ENCODE measurements around the gene PCGF3. TPM values are rescaled to one million over a fixed set of nuclear protein-coding genes. Genes with fewer than 3 reads are reported as not detected.
"Not testable (repeated sequence)": the region's sequence is repeated elsewhere in the genome, so short reads cannot be mapped to it uniquely, and the experiment has no call there.

Gene PCGF3
- total RNA-seq, 1 donor from 2014 or later = 23.0 TPM

DNA sequence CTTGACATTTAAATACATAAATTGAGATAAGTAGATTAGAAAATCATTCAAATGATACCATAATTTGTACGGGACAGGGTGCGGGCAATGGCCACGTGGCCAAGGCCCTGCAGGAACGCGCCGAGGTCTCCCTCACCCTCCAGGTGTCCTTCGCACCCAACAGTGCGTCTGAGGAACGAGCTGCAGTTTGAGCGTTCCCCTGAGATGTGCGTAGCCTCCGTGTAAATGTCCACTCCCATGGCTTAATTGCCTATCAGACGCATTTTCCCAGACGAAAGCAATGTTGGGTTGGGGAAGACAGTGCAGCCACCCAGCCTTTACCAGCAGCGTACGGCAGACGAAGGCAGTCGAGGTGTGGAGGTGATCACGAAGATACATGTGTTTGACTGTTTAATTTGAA, 63.9 kb downstream of the PCGF3 start:
- no peaks in the 10 kb centered on the region for H3K9me3 ChIP-seq (ENCODE audit: control insufficient read depth in 3 of 3, low read length in 3 of 3)
- no peak overlapping the region for H3K27ac ChIP-seq (ENCODE audit: low read depth, low read length)
- no peak overlapping the region for H3K4me3 ChIP-seq (ENCODE audit: low read length in 3 of 3)
- H3K27me3 ChIP-seq (ENCODE audit: control insufficient read depth in 3 of 3, insufficient read depth in 3 of 3, low read length in 3 of 3) = no peaks in the 10 kb centered on the region
- H3K4me1 ChIP-seq (ENCODE audit: control insufficient read depth in 3 of 3, insufficient read depth in 3 of 3, low read length in 3 of 3) = peaks cover 16 to 20% (median 20%) of the 10 kb centered on the region in 3 donors
- no peak overlapping the region for H3K9ac ChIP-seq (ENCODE audit: low read depth in 1 of 3, low read length in 3 of 3)
- peaks cover 31 to 36% (median 33%) of the 10 kb centered on the region in 3 donors for H3K36me3 ChIP-seq (ENCODE audit: control insufficient read depth in 3 of 3, insufficient read depth in 3 of 3, low read length in 3 of 3)

DNA sequence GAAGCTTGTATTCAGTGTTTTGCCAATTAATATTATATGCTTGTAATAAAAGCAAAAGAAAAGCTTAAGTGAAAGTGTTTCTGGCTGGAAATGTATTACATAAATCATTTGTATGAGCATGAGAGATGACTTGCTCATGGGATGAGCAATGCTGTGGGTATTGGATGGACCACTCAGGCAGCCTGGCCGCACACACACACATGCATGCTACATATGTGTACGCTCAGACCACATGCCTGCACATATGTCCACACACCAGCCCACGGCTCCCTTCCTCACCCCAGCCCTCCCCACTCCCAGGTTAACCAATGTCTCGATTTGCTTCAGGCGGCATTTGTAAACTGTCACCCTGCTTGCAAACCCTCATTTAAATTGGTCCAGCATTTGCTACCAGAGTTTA, 64.4 kb downstream of the PCGF3 start:
- Histone ChIP-seq H3K27ac (ENCODE audit: low read depth, low read length) (no peak overlapping the region), H3K4me1 (ENCODE audit: control insufficient read depth in 3 of 3, insufficient read depth in 3 of 3, low read length in 3 of 3) (peaks cover 16 to 23% (median 22%) of the 10 kb centered on the region in 3 donors), H3K36me3 (ENCODE audit: control insufficient read depth in 3 of 3, insufficient read depth in 3 of 3, low read length in 3 of 3) (peaks cover 29 to 35% (median 34%) of the 10 kb centered on the region in 3 donors), H3K9ac (ENCODE audit: low read depth in 1 of 3, low read length in 3 of 3) (no peak overlapping the region), H3K9me3 (ENCODE audit: control insufficient read depth in 3 of 3, low read length in 3 of 3) (no peaks in the 10 kb centered on the region), H3K27me3 (ENCODE audit: control insufficient read depth in 3 of 3, insufficient read depth in 3 of 3, low read length in 3 of 3) (no peaks in the 10 kb centered on the region), H3K4me3 (ENCODE audit: low read length in 3 of 3) (no peak overlapping the region)

DNA sequence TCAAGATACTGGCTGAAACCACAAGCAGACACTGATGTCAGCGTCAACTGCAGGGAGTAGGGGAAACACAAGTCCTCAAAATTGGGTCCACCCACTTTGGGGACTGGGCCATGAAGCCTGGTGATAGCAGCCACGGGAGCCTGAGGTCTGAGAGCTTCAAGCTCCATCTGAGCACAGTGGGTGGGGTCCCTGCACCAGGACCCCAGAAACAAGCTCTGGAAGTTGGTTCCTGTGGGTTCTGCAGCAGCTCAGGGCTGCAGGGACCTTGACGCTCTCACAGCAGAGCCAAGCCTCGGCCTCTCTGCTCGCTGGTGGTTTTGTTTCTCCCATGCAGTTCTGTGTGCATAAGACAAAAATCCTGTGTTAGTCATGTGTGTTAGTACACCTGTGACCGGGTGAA, 65.8 kb downstream of the PCGF3 start:
- Histone ChIP-seq H3K27me3 (ENCODE audit: control insufficient read depth in 3 of 3, insufficient read depth in 3 of 3, low read length in 3 of 3) (no peaks in the 10 kb centered on the region), H3K36me3 (ENCODE audit: control insufficient read depth in 3 of 3, insufficient read depth in 3 of 3, low read length in 3 of 3) (peaks cover 29 to 33% (median 32%) of the 10 kb centered on the region in 3 donors), H3K27ac (ENCODE audit: low read depth, low read length) (no peak overlapping the region), H3K9ac (ENCODE audit: low read depth in 1 of 3, low read length in 3 of 3) (peak overlapping the region in 1 of 3 donors; percentile 4), H3K4me3 (ENCODE audit: low read length in 3 of 3) (no peak overlapping the region), H3K4me1 (ENCODE audit: control insufficient read depth in 3 of 3, insufficient read depth in 3 of 3, low read length in 3 of 3) (peaks cover 16 to 24% (median 23%) of the 10 kb centered on the region in 3 donors), H3K9me3 (ENCODE audit: control insufficient read depth in 3 of 3, low read length in 3 of 3) (no peaks in the 10 kb centered on the region)

DNA sequence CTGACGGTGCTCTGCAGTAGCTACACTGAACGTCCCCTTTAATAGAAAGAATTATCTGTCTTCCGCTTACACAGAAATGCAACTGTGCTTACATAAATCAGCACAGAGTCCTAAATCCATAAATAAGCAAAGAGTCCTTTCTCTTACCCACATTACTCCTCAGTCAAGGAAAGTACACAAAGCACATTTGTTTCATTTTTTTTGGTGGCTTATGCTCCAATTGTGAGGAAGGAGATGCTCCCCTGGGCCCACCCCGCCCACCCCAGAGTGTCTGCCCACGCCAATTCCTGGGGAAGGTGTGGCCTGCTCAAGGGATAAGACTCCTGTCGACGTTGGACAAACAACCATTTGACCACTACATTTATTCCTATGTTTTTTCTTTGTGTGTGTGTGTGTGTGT, 66.5 kb downstream of the PCGF3 start:
- Histone ChIP-seq H3K27me3 (ENCODE audit: control insufficient read depth in 3 of 3, insufficient read depth in 3 of 3, low read length in 3 of 3) (no peaks in the 10 kb centered on the region), H3K4me1 (ENCODE audit: control insufficient read depth in 3 of 3, insufficient read depth in 3 of 3, low read length in 3 of 3) (peaks cover 15 to 24% (median 23%) of the 10 kb centered on the region in 3 donors), H3K4me3 (ENCODE audit: low read length in 3 of 3) (no peak overlapping the region), H3K36me3 (ENCODE audit: control insufficient read depth in 3 of 3, insufficient read depth in 3 of 3, low read length in 3 of 3) (peaks cover 26 to 32% (median 27%) of the 10 kb centered on the region in 3 donors), H3K9me3 (ENCODE audit: control insufficient read depth in 3 of 3, low read length in 3 of 3) (no peaks in the 10 kb centered on the region), H3K27ac (ENCODE audit: low read depth, low read length) (no peak overlapping the region), H3K9ac (ENCODE audit: low read depth in 1 of 3, low read length in 3 of 3) (no peak overlapping the region)

GRCh38 chr4:772776-773175, 67.1 kb downstream of the PCGF3 start:
- peaks cover 14 to 24% (median 23%) of the 10 kb centered on the region in 3 donors for H3K4me1 ChIP-seq (ENCODE audit: control insufficient read depth in 3 of 3, insufficient read depth in 3 of 3, low read length in 3 of 3)
- H3K36me3 ChIP-seq (ENCODE audit: control insufficient read depth in 3 of 3, insufficient read depth in 3 of 3, low read length in 3 of 3) = peaks cover 19 to 38% (median 26%) of the 10 kb centered on the region in 3 donors
- H3K4me3 ChIP-seq (ENCODE audit: low read length in 3 of 3) = peak overlapping the region in 1 of 3 donors; percentile 29

GRCh38 chr4:773214-773613, 67.6 kb downstream of the PCGF3 start:
- Histone ChIP-seq H3K36me3 (ENCODE audit: control insufficient read depth in 3 of 3, insufficient read depth in 3 of 3, low read length in 3 of 3) (peaks cover 19 to 39% (median 26%) of the 10 kb centered on the region in 3 donors), H3K27ac (ENCODE audit: low read depth, low read length) (no peak overlapping the region), H3K4me1 (ENCODE audit: control insufficient read depth in 3 of 3, insufficient read depth in 3 of 3, low read length in 3 of 3) (peaks cover 14 to 24% (median 23%) of the 10 kb centered on the region in 3 donors), H3K9me3 (ENCODE audit: control insufficient read depth in 3 of 3, low read length in 3 of 3) (no peaks in the 10 kb centered on the region), H3K4me3 (ENCODE audit: low read length in 3 of 3) (peak overlapping the region in 1 of 3 donors; percentile 29), H3K9ac (ENCODE audit: low read depth in 1 of 3, low read length in 3 of 3) (peak overlapping the region in 2 of 3 donors; percentile 5 to 57), H3K27me3 (ENCODE audit: control insufficient read depth in 3 of 3, insufficient read depth in 3 of 3, low read length in 3 of 3) (no peaks in the 10 kb centered on the region)

More at GRCh38 chr4:772776-773175, 67.1 kb downstream of the PCGF3 start:
- Histone ChIP-seq H3K9me3 (ENCODE audit: control insufficient read depth in 3 of 3, low read length in 3 of 3) (no peaks in the 10 kb centered on the region), H3K9ac (ENCODE audit: low read depth in 1 of 3, low read length in 3 of 3) (peak overlapping the region in 2 of 3 donors; percentile 5 to 57), H3K27ac (ENCODE audit: low read depth, low read length) (no peak overlapping the region), H3K27me3 (ENCODE audit: control insufficient read depth in 3 of 3, insufficient read depth in 3 of 3, low read length in 3 of 3) (no peaks in the 10 kb centered on the region)

- peaks cover 20 to 41% (median 30%) of the 10 kb centered on the region in 3 donors for H3K36me3 ChIP-seq (ENCODE audit: control insufficient read depth in 3 of 3, insufficient read depth in 3 of 3, low read length in 3 of 3)
- peaks cover 14 to 29% (median 26%) of the 10 kb centered on the region in 3 donors for H3K4me1 ChIP-seq (ENCODE audit: control insufficient read depth in 3 of 3, insufficient read depth in 3 of 3, low read length in 3 of 3)
- H3K4me3 ChIP-seq (ENCODE audit: low read length in 3 of 3); H3K27me3 ChIP-seq (ENCODE audit: control insufficient read depth in 3 of 3, insufficient read depth in 3 of 3, low read length in 3 of 3); H3K9me3 ChIP-seq (ENCODE audit: control insufficient read depth in 3 of 3, low read length in 3 of 3); H3K27ac ChIP-seq (ENCODE audit: low read depth, low read length); H3K9ac ChIP-seq (ENCODE audit: low read depth in 1 of 3, low read length in 3 of 3): not testable (repeated sequence)
These were observed 68.9 kb downstream of the PCGF3 start for GRCh38 chr4:774419-775092.

DNA sequence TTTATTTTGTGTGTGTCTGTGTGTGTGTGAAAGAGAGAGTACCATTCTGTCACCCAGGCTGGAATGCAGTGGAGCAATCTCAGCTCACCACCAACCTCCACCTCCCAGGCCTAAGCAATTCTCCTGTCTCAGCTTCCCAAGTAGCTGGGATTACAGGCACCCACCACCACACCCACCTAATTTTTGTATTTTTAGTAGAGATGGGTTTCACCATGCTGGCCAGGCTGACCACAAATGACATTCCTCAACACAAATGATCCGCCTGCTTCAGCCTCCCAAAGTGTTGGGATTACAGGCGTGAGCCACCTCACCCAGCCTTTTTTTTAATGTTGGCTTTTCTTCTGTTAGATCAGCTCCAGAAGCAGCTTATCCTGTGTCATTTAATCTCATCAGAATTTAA, 69.9 kb downstream of the PCGF3 start:
- H3K36me3 ChIP-seq (ENCODE audit: control insufficient read depth in 3 of 3, insufficient read depth in 3 of 3, low read length in 3 of 3) = peaks cover 20 to 40% (median 28%) of the 10 kb centered on the region in 3 donors
- H3K9ac ChIP-seq (ENCODE audit: low read depth in 1 of 3, low read length in 3 of 3); H3K27ac ChIP-seq (ENCODE audit: low read depth, low read length); H3K4me3 ChIP-seq (ENCODE audit: low read length in 3 of 3); H3K27me3 ChIP-seq (ENCODE audit: control insufficient read depth in 3 of 3, insufficient read depth in 3 of 3, low read length in 3 of 3); H3K9me3 ChIP-seq (ENCODE audit: control insufficient read depth in 3 of 3, low read length in 3 of 3): not testable (repeated sequence)
- H3K4me1 ChIP-seq (ENCODE audit: control insufficient read depth in 3 of 3, insufficient read depth in 3 of 3, low read length in 3 of 3) = peaks cover 23 to 37% (median 35%) of the 10 kb centered on the region in 3 donors

DNA sequence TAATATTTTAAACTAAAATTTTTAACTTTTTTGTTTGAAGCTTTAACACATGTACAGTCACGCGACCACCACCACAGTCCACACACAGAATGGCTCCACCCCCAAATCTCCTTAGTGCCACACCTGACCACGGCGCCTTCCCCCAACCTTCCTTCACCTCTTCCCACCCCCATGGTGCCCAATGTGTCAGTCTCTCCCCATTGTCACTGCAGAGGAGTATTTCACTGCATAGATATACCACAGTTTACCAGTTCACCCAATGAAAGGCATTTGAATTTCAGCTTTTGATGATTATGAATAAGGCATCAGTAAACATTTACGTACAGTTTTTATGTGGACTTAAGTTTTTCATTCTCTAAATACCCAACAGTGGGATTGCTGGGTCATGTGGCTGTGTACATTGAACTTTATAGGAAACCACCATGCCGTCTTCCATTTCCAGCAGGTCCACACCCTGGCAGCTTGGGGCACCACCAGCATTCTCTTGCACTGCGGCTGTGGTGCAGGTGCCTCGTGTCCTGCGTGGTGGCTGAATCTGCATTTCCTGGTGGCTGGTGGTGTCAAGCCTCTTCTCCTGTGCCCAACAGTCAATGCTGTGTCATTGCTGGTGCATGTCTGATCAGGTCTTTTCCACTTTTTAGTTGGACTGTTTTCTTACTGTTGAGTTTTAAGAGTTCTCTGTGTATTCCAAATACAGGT, 71.3 kb downstream of the PCGF3 start:
- H3K27ac ChIP-seq (ENCODE audit: low read depth, low read length) = no peak overlapping the region
- no peak overlapping the region for H3K9ac ChIP-seq (ENCODE audit: low read depth in 1 of 3, low read length in 3 of 3)
- peaks cover 21 to 38% (median 37%) of the 10 kb centered on the region in 3 donors for H3K4me1 ChIP-seq (ENCODE audit: control insufficient read depth in 3 of 3, insufficient read depth in 3 of 3, low read length in 3 of 3)
- no peaks in the 10 kb centered on the region for H3K9me3 ChIP-seq (ENCODE audit: control insufficient read depth in 3 of 3, low read length in 3 of 3)
- peaks cover 17 to 34% (median 29%) of the 10 kb centered on the region in 3 donors for H3K36me3 ChIP-seq (ENCODE audit: control insufficient read depth in 3 of 3, insufficient read depth in 3 of 3, low read length in 3 of 3)
- no peak overlapping the region for H3K4me3 ChIP-seq (ENCODE audit: low read length in 3 of 3)
- H3K27me3 ChIP-seq (ENCODE audit: control insufficient read depth in 3 of 3, insufficient read depth in 3 of 3, low read length in 3 of 3) = no peaks in the 10 kb centered on the region
